GM04504 (cell line): Measurements from ENCODE around the gene FOXL1.

ENCODE experiments used
- DNase-seq: peaks from one replicate; pipeline ENCODE4 v3.0.0-alpha.2; 2012; ENCODE audit warnings: low read depth

FOXL1 gene

GRCh38 chr16:86578061-86578599 lies at the start of gene FOXL1:
Gene FOXL1 (plus strand): TSS chr16:86578549. CDS start chr16:86578724, 175 bp downstream.
- DNase-seq: no peak

- no peak for DNase-seq
These were observed 49.2 kb upstream of the FOXL1 start for GRCh38 chr16:86529160-86529559.

- no peak for DNase-seq
These were observed 47.8 kb upstream of the FOXL1 start for GRCh38 chr16:86530251-86531190.

GRCh38 chr16:86531191-86531545 lies 47.2 kb upstream of the FOXL1 start:
- DNase-seq: no peak

GRCh38 chr16:86531641-86532525 lies 46.5 kb upstream of the FOXL1 start:
- no peak for DNase-seq

- no peak for DNase-seq
These were observed 45.9 kb upstream of the FOXL1 start for GRCh38 chr16:86532526-86532815.

- no peak for DNase-seq
These were observed 45.3 kb upstream of the FOXL1 start for GRCh38 chr16:86533076-86533475.

- no peak for DNase-seq
These were observed 44.5 kb upstream of the FOXL1 start for GRCh38 chr16:86533767-86534351.

GRCh38 chr16:86534779-86535615 lies 43.4 kb upstream of the FOXL1 start:
- no peak for DNase-seq

- DNase-seq: no peak
These were observed 41.7 kb upstream of the FOXL1 start for GRCh38 chr16:86536621-86537020.

GRCh38 chr16:86537486-86537885 lies 40.9 kb upstream of the FOXL1 start:
- no peak for DNase-seq

- DNase-seq: no peak
These were observed 40.1 kb upstream of the FOXL1 start for GRCh38 chr16:86538196-86538780.

- DNase-seq: no peak
These were observed 37.5 kb upstream of the FOXL1 start for GRCh38 chr16:86540894-86541293.

GRCh38 chr16:86541560-86541959 lies 36.8 kb upstream of the FOXL1 start:
- no peak for DNase-seq

GRCh38 chr16:86542756-86543750 lies 35.3 kb upstream of the FOXL1 start:
- no peak for DNase-seq

GRCh38 chr16:86545481-86545880 lies 32.9 kb upstream of the FOXL1 start:
- no peak for DNase-seq

GRCh38 chr16:86545954-86546637 lies 32.3 kb upstream of the FOXL1 start:
- no peak for DNase-seq

GRCh38 chr16:86546638-86547013 lies 31.7 kb upstream of the FOXL1 start:
- no peak for DNase-seq

GRCh38 chr16:86547286-86547685 lies 31.1 kb upstream of the FOXL1 start:
- DNase-seq: no peak
